Gastroesophageal sphincter (tissue), 3 donors: ENCODE data around the gene GMEB2.

Experiments used
- CTCF ChIP-seq, 4 experiments: fragments of 200-600 bp in 2 of 4; fragments of 450-650 bp in 2 of 4; sonication (generic) in 1 of 4; IDR thresholded peaks; one replicate each; pipeline ENCODE4 v1.5.1; 2017 to 2019; ENCODE audit warnings: antibody characterized with exemption in 4 of 4, mild to moderate bottlenecking in 2 of 4, moderate library complexity in 2 of 4
- EP300 ChIP-seq: sonication (generic); formaldehyde crosslinking; IDR thresholded peaks from one replicate; pipeline ENCODE4 v1.6.1; 2017; ENCODE audit warnings: antibody characterized with exemption, mild to moderate bottlenecking
- POLR2A ChIP-seq, 2 donors: fragments of 450-650 bp; IDR thresholded peaks; one replicate each; pipeline ENCODE4 v1.6.1; 2017; ENCODE audit warnings: antibody characterized with exemption in 2 of 2, mild to moderate bottlenecking in 2 of 2, moderate library complexity in 1 of 2
- POLR2AphosphoS5 ChIP-seq: sonication (generic); formaldehyde crosslinking; IDR thresholded peaks from one replicate; pipeline ENCODE4 v1.6.1; 2017; ENCODE audit warnings: antibody characterized with exemption

GRCh38 chr20:63540417-63541186 is 86.3 kb downstream of the GMEB2 start:
- TF ChIP-seq CTCF (IDR thresholded peaks at IDR 0.05) (no peak), POLR2AphosphoS5 (no peak), POLR2A (IDR thresholded peaks at IDR 0.05) (no peak), EP300 (no peak)
